Subcutaneous adipose tissue (tissue), 4 donors: ENCODE data around the gene MAB21L1. TPM values are rescaled to one million over a fixed set of nuclear protein-coding genes. Genes with fewer than 3 reads are reported as not detected.

Experiments
- CTCF ChIP-seq: fragments of 450-650 bp; IDR thresholded peaks from one replicate; pipeline ENCODE4 v1.5.1; 2016; ENCODE audit warnings: low read depth, mild to moderate bottlenecking, control low read depth, antibody characterized with exemption, moderate library complexity
- total RNA-seq, 4 donors: library from RNA; depleted of rRNA; stranded (reverse); fragments of >200 nt; gene quantifications; one replicate each; pipeline ENCODE4 v1.1.0, GENCODE V29; 2016

MAB21L1 gene
- total RNA-seq, 4 donors from 2014 or later, result 1.3 to 3.5 (median 2.5) TPM

- no peak for TF ChIP-seq CTCF
These were observed 2.7 kb downstream of the MAB21L1 start for GRCh38 chr13:35473802-35474201.

- TF ChIP-seq CTCF, result no peak
These were observed 3.2 kb downstream of the MAB21L1 start for GRCh38 chr13:35473206-35473775.

GRCh38 chr13:35472323-35472881, 4.1 kb downstream of the MAB21L1 start:
- no peak for TF ChIP-seq CTCF

- TF ChIP-seq CTCF, result no peak
These were observed 4.7 kb downstream of the MAB21L1 start for GRCh38 chr13:35471706-35472322.

- no peak for TF ChIP-seq CTCF
These were observed 5.5 kb downstream of the MAB21L1 start for GRCh38 chr13:35470671-35471661.

- no peak for TF ChIP-seq CTCF
These were observed 6.5 kb downstream of the MAB21L1 start for GRCh38 chr13:35469806-35470525.
